PFSK-1 (cell line): ENCODE data around the gene KCNQ4.

Experiments
- FOXP2 ChIP-seq: optimal IDR thresholded peaks from 2 replicates; pipeline ENCODE3; 2011; ENCODE audit warnings: borderline replicate concordance, control low read depth, inconsistent platforms; ENCODE audit not compliant: insufficient read depth; ENCODE audit errors: extremely low read length, extremely low read depth
- POLR2AphosphoS5 ChIP-seq: IDR thresholded peaks from 2 replicates; pipeline ENCODE4 v1.6.1; 2012; ENCODE audit warnings: low read depth, mild to moderate bottlenecking, control low read depth, low read length, moderate library complexity
- SIN3A ChIP-seq: IDR thresholded peaks from 2 replicates; pipeline ENCODE4 v1.6.1; 2012; ENCODE audit warnings: mild to moderate bottlenecking, low read length, moderate library complexity, borderline replicate concordance; ENCODE audit not compliant: insufficient read depth
- TAF1 ChIP-seq: IDR thresholded peaks from 2 replicates; pipeline ENCODE4 v1.6.1; 2012; ENCODE audit warnings: low read length, control low read depth, borderline replicate concordance; ENCODE audit not compliant: insufficient read depth
- TF ChIP-seq, protein P1 (sequence below), 2 experiments: IDR thresholded peaks; 2 replicates each; pipeline versions ENCODE4 v1.6.1 to v1.8.0; 2011 to 2012; ENCODE audit warnings: low read depth in 2 of 2, low read length in 2 of 2, control low read depth in 1 of 2, inconsistent platforms in 1 of 2, mild to moderate bottlenecking in 1 of 2, moderate library complexity in 1 of 2; ENCODE audit not compliant: insufficient read depth in 1 of 2

The KCNQ4 gene

DNA sequence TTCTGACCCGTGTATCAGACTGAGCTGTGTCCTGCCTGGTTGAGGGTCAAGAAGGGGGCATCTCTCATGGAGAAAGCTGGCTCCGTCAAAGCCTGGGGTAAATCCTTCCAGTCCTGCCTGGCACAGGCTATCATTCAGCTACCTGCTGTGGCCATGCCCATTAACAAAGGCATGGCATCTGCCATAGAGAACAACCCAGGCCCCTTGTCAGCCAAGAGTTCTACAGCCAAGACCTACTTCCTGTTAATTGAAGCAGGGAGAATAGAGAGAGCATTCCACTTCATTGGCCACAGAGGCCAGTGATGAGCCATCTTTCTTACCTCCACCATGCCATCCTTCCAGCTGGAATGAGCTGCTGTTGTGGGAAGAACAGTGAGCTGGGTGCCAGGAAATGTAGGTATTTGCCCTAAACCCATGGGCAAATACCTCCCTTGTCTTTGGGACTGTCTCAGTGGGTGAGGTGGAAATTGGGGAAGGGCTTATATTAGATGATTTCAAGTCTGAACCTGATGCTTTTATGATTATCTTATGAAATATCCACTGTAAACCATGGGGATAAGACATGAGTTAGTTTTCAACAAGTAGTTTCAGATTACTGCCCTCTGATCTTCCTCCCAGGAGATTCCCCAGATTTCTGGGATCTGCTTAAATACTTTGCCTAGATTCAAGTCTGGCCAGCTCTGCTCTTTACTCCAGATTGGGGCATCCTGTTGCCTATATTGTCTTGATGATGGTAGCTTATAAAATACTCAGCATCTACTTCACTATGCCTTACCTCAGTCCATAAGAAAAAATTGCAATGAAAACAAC, 11.2 kb upstream of the KCNQ4 start:
- TF ChIP-seq, protein P1, sequence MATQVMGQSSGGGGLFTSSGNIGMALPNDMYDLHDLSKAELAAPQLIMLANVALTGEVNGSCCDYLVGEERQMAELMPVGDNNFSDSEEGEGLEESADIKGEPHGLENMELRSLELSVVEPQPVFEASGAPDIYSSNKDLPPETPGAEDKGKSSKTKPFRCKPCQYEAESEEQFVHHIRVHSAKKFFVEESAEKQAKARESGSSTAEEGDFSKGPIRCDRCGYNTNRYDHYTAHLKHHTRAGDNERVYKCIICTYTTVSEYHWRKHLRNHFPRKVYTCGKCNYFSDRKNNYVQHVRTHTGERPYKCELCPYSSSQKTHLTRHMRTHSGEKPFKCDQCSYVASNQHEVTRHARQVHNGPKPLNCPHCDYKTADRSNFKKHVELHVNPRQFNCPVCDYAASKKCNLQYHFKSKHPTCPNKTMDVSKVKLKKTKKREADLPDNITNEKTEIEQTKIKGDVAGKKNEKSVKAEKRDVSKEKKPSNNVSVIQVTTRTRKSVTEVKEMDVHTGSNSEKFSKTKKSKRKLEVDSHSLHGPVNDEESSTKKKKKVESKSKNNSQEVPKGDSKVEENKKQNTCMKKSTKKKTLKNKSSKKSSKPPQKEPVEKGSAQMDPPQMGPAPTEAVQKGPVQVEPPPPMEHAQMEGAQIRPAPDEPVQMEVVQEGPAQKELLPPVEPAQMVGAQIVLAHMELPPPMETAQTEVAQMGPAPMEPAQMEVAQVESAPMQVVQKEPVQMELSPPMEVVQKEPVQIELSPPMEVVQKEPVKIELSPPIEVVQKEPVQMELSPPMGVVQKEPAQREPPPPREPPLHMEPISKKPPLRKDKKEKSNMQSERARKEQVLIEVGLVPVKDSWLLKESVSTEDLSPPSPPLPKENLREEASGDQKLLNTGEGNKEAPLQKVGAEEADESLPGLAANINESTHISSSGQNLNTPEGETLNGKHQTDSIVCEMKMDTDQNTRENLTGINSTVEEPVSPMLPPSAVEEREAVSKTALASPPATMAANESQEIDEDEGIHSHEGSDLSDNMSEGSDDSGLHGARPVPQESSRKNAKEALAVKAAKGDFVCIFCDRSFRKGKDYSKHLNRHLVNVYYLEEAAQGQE (IDR thresholded peaks at IDR 0.05; ENCODE audit: insufficient read depth in 1 of 2, low read depth in 2 of 2, low read length in 2 of 2), result no peak
- TF ChIP-seq TAF1, result no peak
- no peak for TF ChIP-seq FOXP2
- TF ChIP-seq POLR2AphosphoS5, result no peak
- no peak for TF ChIP-seq SIN3A

DNA sequence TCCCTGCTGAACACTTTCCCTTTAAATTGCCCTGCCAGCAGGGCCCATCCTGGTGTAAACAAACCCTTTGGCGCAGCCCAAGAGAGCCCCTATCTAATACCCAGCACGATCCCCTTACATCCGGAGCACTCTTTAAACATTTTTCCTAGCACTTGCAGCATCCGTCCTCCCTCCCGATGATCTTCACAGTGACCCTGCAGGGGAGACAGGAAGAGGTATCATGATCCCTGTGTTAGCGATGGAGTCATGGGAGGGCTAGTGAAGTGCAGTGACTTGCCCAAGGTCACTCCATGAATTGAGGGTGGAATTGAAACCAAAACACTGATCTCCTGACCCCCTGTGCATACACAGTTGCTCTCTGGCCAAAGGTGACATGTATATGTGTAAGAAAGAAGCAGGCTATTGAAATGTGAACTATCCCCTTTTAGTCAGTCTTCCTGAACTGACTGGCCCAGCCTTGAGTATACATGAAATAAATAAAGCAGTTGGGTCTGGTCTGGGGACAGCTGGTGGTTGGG, 9.8 kb upstream of the KCNQ4 start:
- TF ChIP-seq TAF1 (no peak), FOXP2 (no peak), SIN3A (no peak), POLR2AphosphoS5 (no peak)
- TF ChIP-seq, protein P1 (IDR thresholded peaks at IDR 0.05; ENCODE audit: insufficient read depth in 1 of 2, low read depth in 2 of 2, low read length in 2 of 2), result no peak

DNA sequence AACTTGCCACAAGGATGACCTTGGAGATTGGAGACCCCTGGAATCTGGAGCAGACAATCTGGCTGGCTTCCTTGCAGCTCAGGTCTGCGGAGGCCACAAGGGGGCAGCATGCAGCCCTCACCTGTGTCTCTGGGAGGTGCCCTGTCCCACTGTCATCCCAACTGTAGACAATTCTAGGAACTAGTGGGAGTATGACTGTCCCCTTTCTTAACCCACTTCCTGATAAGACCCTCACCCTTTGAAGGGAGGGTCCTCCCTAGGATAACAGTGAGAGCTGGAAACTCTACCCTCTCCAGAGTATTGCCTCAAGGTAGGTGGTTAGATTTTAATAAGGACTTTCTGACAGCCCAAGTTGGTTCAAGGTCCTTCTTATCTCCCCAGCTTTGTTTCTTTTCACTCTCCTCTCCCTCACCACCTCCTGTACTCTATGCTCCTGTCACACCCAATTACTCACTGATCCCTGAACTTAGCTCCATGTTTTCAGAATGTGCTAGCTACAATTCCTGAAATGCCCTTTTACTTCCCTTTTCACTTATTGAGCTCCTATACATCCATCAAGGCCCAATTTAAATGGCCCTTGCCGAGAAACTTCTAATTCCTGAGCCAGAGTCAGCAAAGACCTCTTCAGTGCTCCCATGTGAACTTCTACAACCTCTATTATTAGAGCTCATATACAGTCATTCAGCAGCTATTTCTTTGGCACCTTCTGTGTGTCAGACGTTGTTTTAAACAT, 9.2 kb upstream of the KCNQ4 start:
- TF ChIP-seq TAF1, result no peak
- TF ChIP-seq, protein P1 (IDR thresholded peaks at IDR 0.05; ENCODE audit: insufficient read depth in 1 of 2, low read depth in 2 of 2, low read length in 2 of 2), result no peak
- TF ChIP-seq SIN3A, result no peak
- no peak for TF ChIP-seq FOXP2

DNA sequence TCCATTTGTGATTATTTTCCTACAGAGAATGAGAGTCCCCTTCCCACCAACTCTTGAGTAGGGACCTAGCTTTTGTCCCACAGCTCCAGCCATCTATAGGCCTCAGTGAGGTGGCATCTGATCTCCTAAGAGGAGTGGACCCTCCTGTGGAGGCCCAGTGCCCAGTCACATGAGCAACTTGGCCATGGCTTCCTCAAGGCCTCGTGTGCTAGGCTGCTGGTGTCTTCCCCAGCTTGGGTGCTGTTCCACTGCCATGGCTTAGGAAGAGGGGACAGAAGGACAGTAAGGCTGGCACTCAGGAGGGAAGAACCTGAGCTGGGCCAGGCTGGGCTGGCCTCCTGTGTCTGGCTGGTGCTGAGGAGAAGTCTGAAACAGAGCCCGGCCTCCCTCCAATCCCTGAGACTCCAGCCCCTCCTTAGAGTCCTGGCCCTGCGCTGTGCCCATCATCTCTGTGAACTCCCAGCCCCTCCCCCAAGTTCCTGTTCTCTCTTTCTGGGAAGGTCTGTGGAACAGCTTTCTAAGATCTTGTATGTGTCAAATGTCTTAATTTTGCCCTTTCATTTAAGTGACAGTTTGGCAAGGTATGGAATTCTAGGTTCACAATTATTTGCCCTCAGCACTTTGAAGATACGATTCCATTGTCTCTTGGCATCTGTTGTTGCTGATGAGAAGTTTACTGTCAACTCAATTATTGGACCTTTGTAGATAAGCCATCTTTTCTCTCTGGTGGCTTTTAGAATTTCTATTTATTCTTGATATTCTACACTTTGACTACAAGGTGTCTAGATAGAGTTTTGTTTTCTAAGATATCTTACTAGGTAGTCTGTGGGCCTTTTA, 7.1 kb upstream of the KCNQ4 start:
- no peak for TF ChIP-seq FOXP2
- TF ChIP-seq POLR2AphosphoS5, result no peak
- TF ChIP-seq TAF1, result no peak
- TF ChIP-seq, protein P1 (IDR thresholded peaks at IDR 0.05; ENCODE audit: insufficient read depth in 1 of 2, low read depth in 2 of 2, low read length in 2 of 2), result no peak
- TF ChIP-seq SIN3A, result no peak
